OCI-LY7 (cell line): ENCODE data around the gene KREMEN2. TPM values are rescaled to one million over a fixed set of nuclear protein-coding genes. Genes with fewer than 3 reads are reported as not detected.

ENCODE experiments used
- BruUV-seq: library from RNA; stranded (reverse); fragments of 400-500 nt; replicated peaks from 2 replicates; lab custom pipeline; 2021; lab: Mats Ljungman, UMichigan
- CTCF ChIA-PET: fragments of 300-600 bp; sonication (Branson Sonifier 250); formaldehyde crosslinking; loops from one replicate; lab custom pipeline; 2022; ENCODE audit warnings: antibody characterized with exemption; ENCODE audit not compliant: unreplicated experiment; lab: Charles Lee
- POLR2A ChIA-PET: fragments of 300-600 bp; sonication (Branson Sonifier 250); formaldehyde crosslinking; loops from one replicate; lab custom pipeline; 2022; ENCODE audit warnings: antibody characterized with exemption; lab: Charles Lee
- DNase-seq: peaks from one replicate; pipeline ENCODE4 v3.0.0-alpha.2; 2015; ENCODE audit warnings: low spot score
- H2AFZ ChIP-seq: fragments of 200-600 bp; sonication (generic), shearing (Covaris generic); 2 replicates; pipeline ENCODE4 v1.6.1; 2014; ENCODE audit warnings: mild to moderate bottlenecking, antibody characterized with exemption, low read length, moderate library complexity
- H3K27ac ChIP-seq: fragments of 200-600 bp; sonication (generic); 2 replicates; pipeline ENCODE4 v1.5.1; 2014; ENCODE audit warnings: mixed run types, low read depth, mild to moderate bottlenecking, moderate library complexity, low read length, inconsistent platforms; ENCODE audit not compliant: poor library complexity, severe bottlenecking
- H3K36me3 ChIP-seq: fragments of 200-600 bp; sonication (generic); 2 replicates; pipeline ENCODE4 v1.6.1; 2014; ENCODE audit warnings: mild to moderate bottlenecking, antibody characterized with exemption, low read length, moderate library complexity, mixed read lengths; ENCODE audit not compliant: insufficient read depth
- H3K4me1 ChIP-seq: fragments of 200-600 bp; sonication (generic); 2 replicates; pipeline ENCODE4 v1.5.1; 2014; ENCODE audit warnings: mild to moderate bottlenecking, low read length; ENCODE audit not compliant: insufficient read depth, poor library complexity, severe bottlenecking
- H3K4me2 ChIP-seq: fragments of 200-600 bp; sonication (generic); 2 replicates; pipeline ENCODE4 v1.6.1; 2014; ENCODE audit warnings: mild to moderate bottlenecking, low read length
- H3K4me3 ChIP-seq: fragments of 200-600 bp; sonication (generic); 2 replicates; pipeline ENCODE4 v1.5.1; 2014; ENCODE audit warnings: mild to moderate bottlenecking, low read depth, low read length; ENCODE audit not compliant: poor library complexity, severe bottlenecking
- H3K79me2 ChIP-seq: fragments of 200-600 bp; sonication (generic); 2 replicates; pipeline ENCODE4 v1.6.1; 2016; ENCODE audit warnings: low read depth, mild to moderate bottlenecking, low read length, moderate library complexity, mixed read lengths; ENCODE audit not compliant: insufficient read depth
- H3K9me2 ChIP-seq: fragments of 200-600 bp; sonication (generic); 2 replicates; pipeline ENCODE4 v1.6.1; 2016; ENCODE audit warnings: mild to moderate bottlenecking, low read length, mixed read lengths; ENCODE audit not compliant: insufficient read depth
- H3K9me3 ChIP-seq: fragments of 200-600 bp; sonication (generic); 2 replicates; pipeline ENCODE4 v1.6.1; 2014; ENCODE audit warnings: mild to moderate bottlenecking, mixed run types, low read length, mixed read lengths
- H4K20me1 ChIP-seq: fragments of 200-600 bp; sonication (generic); 2 replicates; pipeline ENCODE4 v1.6.1; 2014; ENCODE audit warnings: mild to moderate bottlenecking, antibody characterized with exemption, low read length, moderate library complexity, mixed read lengths; ENCODE audit not compliant: insufficient read depth
- CTCF ChIP-seq: fragments of 200-600 bp; sonication (generic); conservative IDR thresholded peaks from 2 replicates; pipeline ENCODE4 v1.5.1; 2014; ENCODE audit warnings: mild to moderate bottlenecking, antibody characterized with exemption, low read length, moderate library complexity, mixed read lengths
- EZH2phosphoT487 ChIP-seq: fragments of 200-600 bp; sonication (generic); IDR thresholded peaks from 2 replicates; pipeline ENCODE4 v1.6.1; 2018; ENCODE audit warnings: low read depth, borderline replicate concordance, mild to moderate bottlenecking, mixed run types, antibody characterized with exemption, low read length, moderate library complexity, mixed read lengths
- intact Hi-C: fragments of 100-400 bp; cut with micrococcal nuclease; formaldehyde crosslinking; loops from one replicate; pipeline ENCODE4 v1.10.0; 2022; ENCODE audit not compliant: unreplicated experiment
- total RNA-seq, 2 experiments: library from RNA; depleted of rRNA in 1 of 2; stranded (reverse); fragments of >200 nt in 1 of 2; shearing (Covaris generic) in 1 of 2; gene quantifications; 2 replicates each; pipeline ENCODE4 v1.2.3, GENCODE V29; 2014 to 2022

The KREMEN2 gene
- total RNA-seq, 2 experiments from 2014 or later: 0.09 TPM; not detected in 1

DNA sequence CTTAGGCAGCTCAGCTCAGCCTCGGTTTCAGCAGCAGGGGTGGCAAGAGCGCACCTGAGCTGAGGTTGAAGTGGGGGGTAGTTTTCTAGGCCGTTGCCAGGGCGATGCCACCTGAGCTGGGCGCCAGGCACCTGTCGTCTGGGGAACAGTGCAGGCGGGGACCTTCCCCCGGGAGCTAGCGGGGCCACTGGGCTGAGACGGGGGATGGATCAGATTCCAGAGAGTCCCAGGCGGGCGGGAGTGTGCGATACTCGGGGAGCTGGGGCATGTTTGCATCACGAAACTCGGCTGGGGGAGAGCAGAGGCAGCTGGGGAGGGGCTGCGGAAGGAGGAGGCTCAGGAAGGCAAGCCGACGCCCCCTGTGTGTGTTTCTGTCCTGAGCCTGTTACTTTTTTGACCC lies 48.2 kb downstream of the KREMEN2 start:
- Histone ChIP-seq H3K4me1 (peaks cover 15% of the 10 kb centered on the region), H3K27ac (no peak overlapping the region), H3K9me3 (no peaks in the 10 kb centered on the region), H2AFZ (no peak overlapping the region), H3K4me3 (no peak overlapping the region), H3K79me2 (no peaks in the 10 kb centered on the region), H3K9me2 (no peaks in the 10 kb centered on the region), H3K36me3 (no peaks in the 10 kb centered on the region), H3K4me2 (no peak overlapping the region), H4K20me1 (no peaks in the 10 kb centered on the region)
- BruUV-seq: no TSS peak
- ChIA-PET POLR2A (no interaction called here), CTCF (no interaction called here)
- no peak for DNase-seq
- intact Hi-C loops: no loop called here
- TF ChIP-seq CTCF (no peak), EZH2phosphoT487 (no peak)

DNA sequence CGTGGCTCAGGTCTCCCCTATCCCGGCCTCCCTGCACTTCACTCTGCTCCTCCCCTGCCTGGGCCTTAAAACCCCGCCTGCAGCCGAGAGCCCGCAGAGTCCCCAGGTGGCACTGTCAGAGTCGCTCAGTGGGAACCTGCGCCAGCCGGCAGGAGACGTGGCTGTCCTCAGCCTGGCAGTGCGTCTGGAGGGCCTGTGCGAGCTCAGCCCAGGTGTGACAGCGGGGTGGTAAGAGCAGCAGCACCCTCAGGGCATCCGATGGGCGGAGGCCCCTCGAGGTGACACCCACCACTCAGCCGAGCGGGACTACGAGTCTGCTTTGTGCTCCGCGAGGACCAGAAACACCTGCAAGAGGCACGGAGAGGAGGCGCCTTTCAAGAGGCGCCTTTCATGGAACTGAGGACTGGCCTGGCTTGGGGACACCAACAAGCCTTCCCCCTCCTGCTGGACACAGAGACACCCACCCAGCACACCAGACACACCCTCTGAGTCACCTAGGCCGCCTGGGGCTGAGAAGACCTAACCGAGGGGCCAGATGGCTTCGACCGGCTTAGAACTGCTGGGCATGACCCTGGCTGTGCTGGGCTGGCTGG lies 48.8 kb downstream of the KREMEN2 start, which contains the start of gene CLDN9:
Gene CLDN9, plus strand, starts transcription at position 96 of the 593 bp plus-strand sequence. Its CDS starts 440 bp downstream, at position 536.
- H3K36me3 ChIP-seq: no peaks in the 10 kb centered on the region
- no peaks in the 10 kb centered on the region for H3K9me2 ChIP-seq
- TF ChIP-seq CTCF: no peak
- no peak for TF ChIP-seq EZH2phosphoT487
- POLR2A ChIA-PET: no interaction called here
- DNase-seq: no peak
- no peak within 1 kb of the TSS for H3K4me3 ChIP-seq
- H3K79me2 ChIP-seq: no peaks in the 10 kb centered on the region
- intact Hi-C loops: no loop called here
- BruUV-seq: no TSS peak
- H2AFZ ChIP-seq: no peak within 1 kb of the TSS
- no peaks in the 10 kb centered on the region for H4K20me1 ChIP-seq
- no peak within 1 kb of the TSS for H3K4me2 ChIP-seq
- H3K9me3 ChIP-seq: no peaks in the 10 kb centered on the region
- CTCF ChIA-PET: no interaction called here
- H3K4me1 ChIP-seq: peaks cover 11% of the 10 kb centered on the region
- no peak within 1 kb of the TSS for H3K27ac ChIP-seq

DNA sequence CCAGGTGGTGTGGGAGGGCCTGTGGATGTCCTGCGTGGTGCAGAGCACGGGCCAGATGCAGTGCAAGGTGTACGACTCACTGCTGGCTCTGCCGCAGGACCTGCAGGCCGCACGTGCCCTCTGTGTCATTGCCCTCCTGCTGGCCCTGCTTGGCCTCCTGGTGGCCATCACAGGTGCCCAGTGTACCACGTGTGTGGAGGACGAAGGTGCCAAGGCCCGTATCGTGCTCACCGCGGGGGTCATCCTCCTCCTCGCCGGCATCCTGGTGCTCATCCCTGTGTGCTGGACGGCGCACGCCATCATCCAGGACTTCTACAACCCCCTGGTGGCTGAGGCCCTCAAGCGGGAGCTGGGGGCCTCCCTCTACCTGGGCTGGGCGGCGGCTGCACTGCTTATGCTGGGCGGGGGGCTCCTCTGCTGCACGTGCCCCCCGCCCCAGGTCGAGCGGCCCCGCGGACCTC lies 49.4 kb downstream of the KREMEN2 start:
- H3K4me1 ChIP-seq: peaks cover 9% of the 10 kb centered on the region
- TF ChIP-seq EZH2phosphoT487: no peak
- no peak for TF ChIP-seq CTCF
- H3K27ac ChIP-seq: no peak overlapping the region
- no peaks in the 10 kb centered on the region for H4K20me1 ChIP-seq
- DNase-seq: no peak
- H3K4me2 ChIP-seq: no peak overlapping the region
- H3K36me3 ChIP-seq: no peaks in the 10 kb centered on the region
- POLR2A ChIA-PET: no interaction called here
- intact Hi-C loops: no loop called here
- no TSS peak for BruUV-seq
- no peak overlapping the region for H2AFZ ChIP-seq
- no peaks in the 10 kb centered on the region for H3K9me3 ChIP-seq
- no peaks in the 10 kb centered on the region for H3K9me2 ChIP-seq
- no peak overlapping the region for H3K4me3 ChIP-seq
- CTCF ChIA-PET: no interaction called here
- no peaks in the 10 kb centered on the region for H3K79me2 ChIP-seq
